GM12878 (cell line): ENCODE measurements around the gene BRD2. TPM values are rescaled to one million over a fixed set of nuclear protein-coding genes. Genes with fewer than 3 reads are reported as not detected.

Experiments
- ATAC-seq: fragments of 200-7000 bp; cut with Tn5 transposase; 3 replicates; pipeline ENCODE4 v1.9.1; 2020; ENCODE audit warnings: mild to moderate bottlenecking, moderate library complexity
- BruUV-seq: library from RNA; stranded (reverse); fragments of 400-500 nt; replicated peaks from 2 replicates; lab custom pipeline; 2021; lab: Mats Ljungman, UMichigan
- CTCF ChIA-PET: fragments of 300-600 bp; sonication (Branson Sonifier 250); formaldehyde crosslinking; extraction: SDS; loops from one replicate; lab custom pipeline; 2021; ENCODE audit warnings: inconsistent platforms; lab: Yijun Ruan, JAX
- POLR2A ChIA-PET: fragments of 350-600 bp; formaldehyde crosslinking; extraction: SDS; loops from one replicate; lab custom pipeline; 2021; ENCODE audit warnings: inconsistent platforms; lab: Charles Lee
- RAD21 ChIA-PET: fragments of 300-600 bp; sonication (Branson Sonifier 250); formaldehyde crosslinking; loops from one replicate; lab custom pipeline; 2023; ENCODE audit warnings: antibody characterized with exemption; ENCODE audit not compliant: unreplicated experiment; lab: Charles Lee
- SMC1A ChIA-PET: fragments of 300-600 bp; sonication (Branson Sonifier 250); formaldehyde crosslinking; loops from one replicate; lab custom pipeline; 2023; ENCODE audit not compliant: unreplicated experiment, uncharacterized antibody; lab: Charles Lee
- DNase-seq: peaks from one replicate; pipeline ENCODE4 v3.0.0-alpha.2; 2011; ENCODE audit warnings: low read depth, low spot score
- FAIRE-seq: peaks from 3 replicates; lab custom pipeline; 2011; peaks lifted over from hg19 to GRCh38; lab: Jason Lieb, UNC
- H2AFZ ChIP-seq: 2 replicates; pipeline ENCODE4 v1.6.0; 2011; ENCODE audit warnings: low read depth, low read length, control low read depth; ENCODE audit not compliant: control insufficient read depth
- H3K27ac ChIP-seq: 2 replicates; pipeline ENCODE4 v1.5.1; 2011; ENCODE audit warnings: control low read depth; ENCODE audit not compliant: control insufficient read depth, insufficient read depth
- H3K27me3 ChIP-seq, 2 experiments: replicated peaks in 1 of 2; 2 replicates each; pipeline versions ENCODE4 v1.6.0 to v1.6.1; 2011; ENCODE audit warnings: low read length in 1 of 2; ENCODE audit not compliant: control insufficient read depth in 2 of 2, insufficient read depth in 2 of 2
- H3K36me3 ChIP-seq, 2 experiments: 2 replicates each; pipeline ENCODE4 v1.5.1; 2011; ENCODE audit warnings: low read length in 1 of 2; ENCODE audit not compliant: control insufficient read depth in 2 of 2, insufficient read depth in 2 of 2
- H3K4me1 ChIP-seq: 2 replicates; pipeline ENCODE4 v1.6.1; 2011; ENCODE audit warnings: mild to moderate bottlenecking, low read length, moderate library complexity, mixed read lengths; ENCODE audit not compliant: control insufficient read depth, insufficient read depth
- H3K4me2 ChIP-seq: 2 replicates; pipeline ENCODE4 v1.6.0; 2011; ENCODE audit warnings: control low read depth; ENCODE audit not compliant: control insufficient read depth, insufficient read depth
- H3K4me3 ChIP-seq: fragments of 200-600 bp; sonication (generic); 2 replicates; pipeline ENCODE4 v1.5.1; 2016
- H3K79me2 ChIP-seq: 2 replicates; pipeline ENCODE4 v1.6.0; 2011; ENCODE audit warnings: low read length; ENCODE audit not compliant: control insufficient read depth, insufficient read depth
- H3K9ac ChIP-seq: 2 replicates; pipeline ENCODE4 v1.8.0; 2011; ENCODE audit warnings: low read length, control low read depth, mixed read lengths; ENCODE audit not compliant: control insufficient read depth, insufficient read depth
- H3K9me3 ChIP-seq: replicated peaks from 3 replicates; pipeline ENCODE4 v1.5.1; 2011; ENCODE audit warnings: mild to moderate bottlenecking, low read length; ENCODE audit not compliant: control insufficient read depth, insufficient read depth
- H4K20me1 ChIP-seq: 2 replicates; pipeline ENCODE4 v1.6.0; 2011; ENCODE audit not compliant: control insufficient read depth, insufficient read depth
- IKZF2 ChIP-seq, 2 experiments: fragments of 450-650 bp; IDR thresholded peaks; 2 replicates each; pipeline ENCODE4 v1.6.1; 2017; ENCODE audit warnings: mild to moderate bottlenecking in 2 of 2, moderate library complexity in 2 of 2
- IRF4 ChIP-seq: IDR thresholded peaks from 2 replicates; pipeline ENCODE4 v1.6.1; 2011; ENCODE audit warnings: low read depth, low read length
- LARP7 ChIP-seq: fragments of 450-650 bp; IDR thresholded peaks from 2 replicates; pipeline ENCODE4 v1.6.1; 2017; ENCODE audit warnings: mild to moderate bottlenecking
- PML ChIP-seq: IDR thresholded peaks from 2 replicates; pipeline ENCODE4 v1.6.1; 2012; ENCODE audit warnings: low read length, inconsistent platforms
- POLR2A ChIP-seq: IDR thresholded peaks from 2 replicates; pipeline ENCODE4 v1.6.1; 2011; ENCODE audit warnings: low read depth, mild to moderate bottlenecking, low read length
- POLR2AphosphoS5 ChIP-seq: IDR thresholded peaks from 2 replicates; pipeline ENCODE4 v1.6.1; 2011; ENCODE audit warnings: mild to moderate bottlenecking, low read length, inconsistent platforms
- ZZZ3 ChIP-seq: IDR thresholded peaks from 2 replicates; pipeline ENCODE4 v1.6.1; 2011; ENCODE audit warnings: low read depth; ENCODE audit not compliant: control insufficient read depth, insufficient read length
- WGBS: methylation state at CpG from one replicate; pipeline ENCODE4 v1.1.6; 2016; ENCODE audit warnings: low lambda C conversion rate; ENCODE audit not compliant: insufficient replicate concordance, insufficient coverage; ENCODE audit errors: missing lambda C conversion rate; 5-methylcytosine and 5-hydroxymethylcytosine counted together
- in situ Hi-C: fragments of 300-500 bp; cut with MboI; formaldehyde crosslinking; loops from 9 replicates; pipeline ENCODE4 v1.14.3; 2018; ENCODE audit warnings: mixed read lengths
- intact Hi-C: fragments of 100-400 bp; cut with micrococcal nuclease; formaldehyde crosslinking; loops from one replicate; pipeline ENCODE4 v1.14.2; 2022; ENCODE audit not compliant: unreplicated experiment
- polyA plus RNA-seq, 11 experiments: library from polyadenylated mRNA; depleted of rRNA in 4 of 11; unstranded in 6 of 11; stranded (reverse) in 5 of 11; fragments of >200 nt; fragmentation: Nextera tagmentation in 4 of 11; fragmentation: Illumina TruSeq in 1 of 11; extraction: Ambion mirVana in 4 of 11; extraction: Trizol in 1 of 11; gene quantifications; 1 replicate in 1 of 11; 2 replicates in 10 of 11; pipeline versions ENCODE4 v1.2.1 to v1.2.3, GENCODE V29; 2011 to 2016; ENCODE audit warnings: inconsistent platforms in 2 of 11, missing spikeins in 2 of 11, low read depth in 1 of 11
- total RNA-seq, 4 experiments: library from RNA; depleted of rRNA in 3 of 4; stranded (reverse); fragments of >200 nt in 3 of 4; fragmentation: Illumina TruSeq in 1 of 4; extraction: Trizol in 1 of 4; gene quantifications; 2 replicates each; pipeline versions ENCODE4 v1.2.1 to v1.2.3, GENCODE V29; 2013 to 2021
- TF ChIP-seq, protein P1 (sequence below): IDR thresholded peaks from 2 replicates; pipeline ENCODE4 v1.6.1; 2011; ENCODE audit warnings: low read depth, low read length, improper control_type of control experiment, borderline replicate concordance
- TF ChIP-seq, protein P2 (sequence below): fragments of 450-650 bp; IDR thresholded peaks from 2 replicates; pipeline ENCODE4 v1.6.1; 2017; ENCODE audit warnings: mild to moderate bottlenecking, moderate library complexity

BRD2 gene
- total and polyA plus RNA-seq, 10 of the 15 experiments (the other 5 are each of a cell fraction or from before 2014, with no cell fraction given) = 32.2 to 239 (median 139) TPM

DNA sequence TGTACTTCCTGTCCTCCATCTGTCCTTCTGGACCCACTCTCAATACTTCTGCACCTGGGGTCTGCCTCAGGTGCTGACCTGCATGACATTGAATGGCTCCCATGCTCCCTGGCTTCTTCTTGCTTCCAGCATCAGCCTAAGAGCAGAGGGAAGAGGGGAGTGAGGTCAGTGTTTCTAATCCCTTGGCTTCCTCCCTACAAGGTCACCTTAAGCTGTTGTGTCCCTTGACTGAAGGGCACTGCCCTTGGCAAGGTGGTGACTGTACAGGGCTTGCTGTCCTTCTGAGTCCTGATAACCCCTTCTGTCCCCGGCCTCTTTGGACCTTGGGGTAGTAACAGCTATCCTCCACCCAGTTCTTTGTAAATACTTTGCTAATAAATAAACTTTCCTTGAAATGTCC, 37.2 kb upstream of the BRD2 start:
- TF ChIP-seq LARP7 (no peak), IKZF2 (IDR thresholded peaks at IDR 0.05) (no peak), IRF4 (no peak), POLR2A (peak; percentile 49; the same call in 1 of the 2 replicates), PML (no peak), POLR2AphosphoS5 (no peak), ZZZ3 (no peak)
- TF ChIP-seq, protein P1, sequence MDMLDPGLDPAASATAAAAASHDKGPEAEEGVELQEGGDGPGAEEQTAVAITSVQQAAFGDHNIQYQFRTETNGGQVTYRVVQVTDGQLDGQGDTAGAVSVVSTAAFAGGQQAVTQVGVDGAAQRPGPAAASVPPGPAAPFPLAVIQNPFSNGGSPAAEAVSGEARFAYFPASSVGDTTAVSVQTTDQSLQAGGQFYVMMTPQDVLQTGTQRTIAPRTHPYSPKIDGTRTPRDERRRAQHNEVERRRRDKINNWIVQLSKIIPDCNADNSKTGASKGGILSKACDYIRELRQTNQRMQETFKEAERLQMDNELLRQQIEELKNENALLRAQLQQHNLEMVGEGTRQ = no peak
- TF ChIP-seq, protein P2, sequence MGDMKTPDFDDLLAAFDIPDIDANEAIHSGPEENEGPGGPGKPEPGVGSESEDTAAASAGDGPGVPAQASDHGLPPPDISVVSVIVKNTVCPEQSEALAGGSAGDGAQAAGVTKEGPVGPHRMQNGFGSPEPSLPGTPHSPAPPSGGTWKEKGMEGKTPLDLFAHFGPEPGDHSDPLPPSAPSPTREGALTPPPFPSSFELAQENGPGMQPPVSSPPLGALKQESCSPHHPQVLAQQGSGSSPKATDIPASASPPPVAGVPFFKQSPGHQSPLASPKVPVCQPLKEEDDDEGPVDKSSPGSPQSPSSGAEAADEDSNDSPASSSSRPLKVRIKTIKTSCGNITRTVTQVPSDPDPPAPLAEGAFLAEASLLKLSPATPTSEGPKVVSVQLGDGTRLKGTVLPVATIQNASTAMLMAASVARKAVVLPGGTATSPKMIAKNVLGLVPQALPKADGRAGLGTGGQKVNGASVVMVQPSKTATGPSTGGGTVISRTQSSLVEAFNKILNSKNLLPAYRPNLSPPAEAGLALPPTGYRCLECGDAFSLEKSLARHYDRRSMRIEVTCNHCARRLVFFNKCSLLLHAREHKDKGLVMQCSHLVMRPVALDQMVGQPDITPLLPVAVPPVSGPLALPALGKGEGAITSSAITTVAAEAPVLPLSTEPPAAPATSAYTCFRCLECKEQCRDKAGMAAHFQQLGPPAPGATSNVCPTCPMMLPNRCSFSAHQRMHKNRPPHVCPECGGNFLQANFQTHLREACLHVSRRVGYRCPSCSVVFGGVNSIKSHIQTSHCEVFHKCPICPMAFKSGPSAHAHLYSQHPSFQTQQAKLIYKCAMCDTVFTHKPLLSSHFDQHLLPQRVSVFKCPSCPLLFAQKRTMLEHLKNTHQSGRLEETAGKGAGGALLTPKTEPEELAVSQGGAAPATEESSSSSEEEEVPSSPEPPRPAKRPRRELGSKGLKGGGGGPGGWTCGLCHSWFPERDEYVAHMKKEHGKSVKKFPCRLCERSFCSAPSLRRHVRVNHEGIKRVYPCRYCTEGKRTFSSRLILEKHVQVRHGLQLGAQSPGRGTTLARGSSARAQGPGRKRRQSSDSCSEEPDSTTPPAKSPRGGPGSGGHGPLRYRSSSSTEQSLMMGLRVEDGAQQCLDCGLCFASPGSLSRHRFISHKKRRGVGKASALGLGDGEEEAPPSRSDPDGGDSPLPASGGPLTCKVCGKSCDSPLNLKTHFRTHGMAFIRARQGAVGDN = no peak
- WGBS = 0% methylated on average over 1 of the region's 1 CpG
- POLR2A ChIA-PET = interaction anchor here (0.5 to 1.2 kb wide), 4 partner anchors 10 to 29 kb away, joined by 3 to 5 read pairs (median 3); no protein-coding TSS in a partner anchor
- Histone ChIP-seq H3K4me3 (no peak overlapping the region), H3K9ac (no peak overlapping the region), H3K27ac (no peak overlapping the region), H3K9me3 (no peaks in the 10 kb centered on the region), H3K27me3 (no peaks in the 10 kb centered on the region; a peak in 1 of 4 replicates), H4K20me1 (no peaks in the 10 kb centered on the region), H3K79me2 (no peaks in the 10 kb centered on the region; the same call in 1 of the 2 replicates), H3K36me3 (peaks cover 11 to 17% of the 10 kb centered on the region in 2 experiments), H2AFZ (no peak overlapping the region), H3K4me1 (no peaks in the 10 kb centered on the region; the same call in 1 of the 2 replicates), H3K4me2 (no peak overlapping the region)
- CTCF ChIA-PET = interaction anchor here (0.9 to 15.9 kb wide), 5 partner anchors 11 to 55 kb away, joined by 3 to 532 read pairs (median 5); partner anchors contain the start of gene HLA-DMA
- SMC1A ChIA-PET = interaction anchor here (1.0 to 15.9 kb wide), 5 partner anchors 13 to 54 kb away, joined by 3 to 354 read pairs (median 6); partner anchors contain the start of gene HLA-DMA
- RAD21 ChIA-PET = interaction anchor here (0.8 to 7.5 kb wide), 6 partner anchors 16 to 52 kb away, joined by 3 to 135 read pairs (median 6); no protein-coding TSS in a partner anchor
- DNase-seq (no peak), ATAC-seq (peak; percentile 17; the same call in 1 of the 3 replicates), FAIRE-seq (peak; percentile 41)
- in situ Hi-C loops (no loop called here), intact Hi-C loops (no loop called here)
- no TSS peak for BruUV-seq
